GM21786 (cell line): ENCODE data around the gene FAM110D.

Source experiments
- ATAC-seq: cut with Tn5 transposase; IDR thresholded peaks from one replicate; pipeline ENCODE4 v1.9.1; 2021; ENCODE audit not compliant: unreplicated experiment

The FAM110D gene

DNA sequence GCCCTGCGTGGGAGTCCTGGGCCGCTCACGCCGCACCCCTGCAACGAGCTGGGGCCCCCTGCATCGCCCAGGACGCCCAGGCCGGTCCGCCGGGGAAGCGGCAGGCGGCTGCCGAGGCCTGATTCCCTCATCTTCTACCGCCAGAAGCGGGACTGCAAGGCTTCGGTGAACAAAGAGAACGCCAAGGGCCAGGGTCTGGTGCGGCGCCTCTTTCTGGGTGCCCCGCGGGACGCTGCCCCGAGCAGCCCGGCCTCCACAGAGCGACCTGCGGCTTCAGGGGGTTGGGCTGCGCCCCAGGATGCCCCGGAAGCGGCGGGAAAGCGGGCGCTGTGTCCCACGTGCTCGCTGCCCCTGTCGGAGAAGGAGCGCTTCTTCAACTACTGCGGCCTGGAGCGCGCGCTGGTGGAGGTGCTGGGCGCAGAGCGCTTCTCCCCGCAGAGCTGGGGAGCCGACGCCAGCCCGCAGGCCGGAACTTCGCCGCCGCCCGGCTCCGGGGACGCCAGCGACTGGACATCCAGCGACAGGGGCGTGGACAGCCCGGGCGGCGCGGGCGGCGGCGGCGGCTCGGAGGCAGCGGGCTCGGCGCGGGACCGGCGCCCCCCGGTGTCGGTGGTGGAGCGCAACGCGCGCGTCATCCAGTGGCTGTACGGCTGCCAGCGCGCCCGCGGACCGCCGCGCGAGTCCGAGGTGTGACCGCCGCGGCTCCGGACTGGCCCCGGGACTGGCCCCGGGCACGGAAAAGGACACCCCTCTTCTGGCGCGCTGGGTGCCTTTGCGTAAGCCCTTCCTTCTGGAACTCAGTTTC is 2.7 kb downstream of the FAM110D start:
- no peak for ATAC-seq

DNA sequence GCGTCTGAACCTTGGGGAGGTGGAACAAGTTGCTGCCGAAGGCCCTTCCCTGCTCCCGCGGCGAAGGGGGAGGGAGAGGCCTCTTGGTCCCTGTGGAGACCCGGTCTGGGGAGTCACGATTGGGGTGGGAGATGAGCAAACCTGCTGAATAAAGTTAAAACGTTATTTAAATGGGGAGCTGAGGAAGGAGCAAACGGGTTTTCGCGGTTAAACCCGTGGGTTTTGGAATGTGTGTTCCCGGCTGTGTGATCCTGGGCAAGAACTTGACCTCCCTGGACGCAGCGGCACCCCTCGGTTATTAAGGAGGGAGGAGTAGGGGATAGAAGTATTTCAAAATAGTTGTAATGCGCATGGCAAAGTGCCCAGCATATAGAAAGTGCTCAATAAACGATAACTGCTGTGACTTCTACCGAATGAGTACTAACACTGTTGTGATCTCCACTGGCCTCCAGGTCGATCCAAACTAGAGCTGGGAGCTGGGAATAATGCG is 3.4 kb downstream of the FAM110D start:
- no peak for ATAC-seq

GRCh38 chr1:26163684-26164035 is 4.8 kb downstream of the FAM110D start:
- ATAC-seq, result no peak

GRCh38 chr1:26164036-26164860 is 5.4 kb downstream of the FAM110D start:
- no peak for ATAC-seq

DNA sequence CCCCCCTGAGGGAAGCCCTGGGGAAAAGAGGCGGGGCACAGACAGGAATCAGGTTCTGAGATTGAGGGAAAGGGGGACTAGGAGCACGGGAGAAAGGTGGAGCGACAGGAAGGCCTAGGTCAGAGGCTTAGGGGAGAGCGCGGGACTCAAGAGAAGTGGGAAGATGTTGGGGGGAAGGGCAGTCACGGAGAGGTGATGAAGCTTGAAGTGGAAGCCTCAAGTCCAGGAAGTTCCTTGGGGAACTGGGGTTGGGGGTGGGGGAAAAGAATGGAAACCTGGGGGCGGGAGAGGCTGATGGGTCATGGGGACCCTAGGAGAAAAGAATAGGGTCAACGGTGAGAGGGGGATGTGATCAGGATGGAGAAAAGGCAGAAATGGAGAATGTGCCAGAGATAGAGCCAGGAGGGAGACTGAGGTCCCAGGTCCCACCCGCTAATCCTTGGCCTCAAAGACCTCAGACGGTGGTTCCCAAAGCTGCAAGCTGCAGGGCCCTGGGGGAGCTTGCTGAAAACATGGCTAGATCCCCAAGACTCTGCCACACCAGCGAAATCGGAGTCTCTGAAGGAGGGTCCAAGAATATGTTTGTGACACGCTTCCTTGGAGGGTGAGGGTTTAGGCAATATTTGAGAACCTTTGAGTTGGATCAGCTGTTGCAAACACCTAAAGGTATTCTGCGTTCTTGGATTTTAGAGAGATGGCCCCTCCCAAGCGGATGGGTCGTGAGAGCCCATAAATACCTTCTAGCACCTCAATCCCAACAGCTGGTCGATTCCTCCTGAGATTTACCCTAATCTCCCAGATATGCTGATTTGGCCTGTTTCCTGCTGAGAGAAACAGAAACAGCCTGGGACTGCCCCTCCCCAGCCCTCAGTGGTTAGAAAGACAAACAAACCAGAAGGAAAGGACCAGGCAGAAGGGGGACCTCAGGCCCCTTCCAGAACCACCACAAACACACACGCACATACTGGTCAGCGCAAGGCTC is 6.3 kb downstream of the FAM110D start:
- ATAC-seq, result no peak

DNA sequence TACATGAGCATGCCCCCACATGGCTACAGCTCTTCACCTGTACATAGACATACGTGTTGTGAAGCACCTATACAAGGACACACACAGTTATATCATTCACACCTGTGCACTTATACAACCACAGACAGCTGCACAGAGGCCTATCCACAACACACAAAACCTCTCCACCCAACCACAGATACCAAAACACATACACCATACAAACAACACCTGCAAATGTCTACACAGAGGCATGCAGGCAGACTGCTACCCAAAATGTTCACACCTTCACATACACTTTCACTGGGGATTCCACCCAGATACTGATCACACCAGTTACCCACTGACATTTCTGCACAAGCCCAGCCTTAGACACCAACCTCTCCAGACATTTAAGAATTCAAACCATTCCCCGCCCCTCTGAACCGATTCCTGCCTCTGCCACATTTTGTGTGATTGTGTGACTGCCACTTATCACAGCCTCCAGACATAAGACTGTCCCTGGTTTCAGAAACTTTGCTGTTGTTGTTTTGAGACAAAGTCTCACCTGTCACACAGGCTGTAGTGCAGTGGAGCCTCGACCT is 7.9 kb downstream of the FAM110D start:
- ATAC-seq, result no peak

GRCh38 chr1:26168410-26169197 is 9.7 kb downstream of the FAM110D start, which contains the start of gene C1orf232:
C1orf232 (minus strand) TSS chr1:26168963; CDS start chr1:26168499, 464 bp downstream.
- no peak for ATAC-seq

DNA sequence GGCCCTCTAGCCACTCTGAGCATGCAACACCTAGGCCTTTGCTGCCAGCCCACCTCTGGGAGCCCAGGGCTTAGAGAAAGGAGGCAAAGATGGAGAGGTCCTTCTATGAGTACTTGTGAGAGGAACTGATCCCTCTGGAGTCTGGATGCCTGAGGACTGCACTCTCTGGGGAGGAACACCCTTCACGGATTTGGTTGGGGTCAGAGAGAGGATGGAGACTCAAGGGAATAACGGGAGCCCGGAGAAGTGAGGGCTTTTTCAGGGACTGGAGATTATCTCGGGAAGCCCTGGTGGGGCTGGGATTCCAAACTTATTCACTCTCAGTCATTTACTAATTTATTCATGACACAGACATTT is 10.3 kb downstream of the FAM110D start:
- ATAC-seq, result no peak

DNA sequence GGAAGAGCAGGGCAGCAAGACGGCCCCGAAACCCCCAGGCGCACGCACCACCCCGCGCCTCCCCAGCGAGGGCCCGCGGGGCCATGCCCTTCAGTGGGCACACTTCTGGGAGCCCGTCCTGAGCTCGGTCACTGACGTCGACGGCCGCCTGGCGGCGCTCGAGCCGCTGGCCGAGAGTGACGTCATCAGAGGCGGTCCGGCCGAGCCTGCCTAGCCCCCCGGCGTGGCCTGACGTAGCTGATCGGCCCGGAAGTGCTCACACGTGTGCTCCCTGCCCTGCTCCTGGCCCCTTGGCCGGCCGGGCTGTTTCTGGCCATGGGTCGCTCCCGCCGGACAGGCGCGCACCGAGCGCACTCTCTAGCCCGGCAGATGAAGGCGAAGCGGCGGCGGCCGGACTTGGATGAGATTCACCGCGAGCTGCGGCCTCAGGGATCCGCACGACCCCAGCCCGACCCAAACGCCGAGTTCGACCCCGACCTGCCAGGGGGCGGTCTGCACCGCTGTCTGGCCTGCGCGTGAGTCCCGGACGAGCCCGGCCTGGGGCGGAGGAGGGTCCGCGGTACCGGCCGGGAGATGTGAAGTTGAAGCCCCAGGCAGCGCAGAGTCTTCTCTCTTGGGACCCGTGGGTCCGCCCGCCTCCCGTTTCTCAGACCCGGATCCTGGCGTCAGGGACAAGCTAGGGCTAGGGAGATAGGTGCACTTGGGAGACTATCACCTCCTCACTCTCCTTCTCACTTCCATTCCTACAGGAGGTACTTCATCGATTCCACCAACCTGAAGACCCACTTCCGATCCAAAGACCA is 11.0 kb downstream of the FAM110D start, which contains the start of gene ZNF593:
Gene ZNF593, plus strand, starts transcription at position 240 of the 803 bp plus-strand sequence. Its CDS starts 76 bp downstream, at position 316.
- peak; percentile 89 for ATAC-seq

- ATAC-seq, result no peak
Observed at GRCh38 chr1:26170472-26170821, 11.6 kb downstream of the FAM110D start.

DNA sequence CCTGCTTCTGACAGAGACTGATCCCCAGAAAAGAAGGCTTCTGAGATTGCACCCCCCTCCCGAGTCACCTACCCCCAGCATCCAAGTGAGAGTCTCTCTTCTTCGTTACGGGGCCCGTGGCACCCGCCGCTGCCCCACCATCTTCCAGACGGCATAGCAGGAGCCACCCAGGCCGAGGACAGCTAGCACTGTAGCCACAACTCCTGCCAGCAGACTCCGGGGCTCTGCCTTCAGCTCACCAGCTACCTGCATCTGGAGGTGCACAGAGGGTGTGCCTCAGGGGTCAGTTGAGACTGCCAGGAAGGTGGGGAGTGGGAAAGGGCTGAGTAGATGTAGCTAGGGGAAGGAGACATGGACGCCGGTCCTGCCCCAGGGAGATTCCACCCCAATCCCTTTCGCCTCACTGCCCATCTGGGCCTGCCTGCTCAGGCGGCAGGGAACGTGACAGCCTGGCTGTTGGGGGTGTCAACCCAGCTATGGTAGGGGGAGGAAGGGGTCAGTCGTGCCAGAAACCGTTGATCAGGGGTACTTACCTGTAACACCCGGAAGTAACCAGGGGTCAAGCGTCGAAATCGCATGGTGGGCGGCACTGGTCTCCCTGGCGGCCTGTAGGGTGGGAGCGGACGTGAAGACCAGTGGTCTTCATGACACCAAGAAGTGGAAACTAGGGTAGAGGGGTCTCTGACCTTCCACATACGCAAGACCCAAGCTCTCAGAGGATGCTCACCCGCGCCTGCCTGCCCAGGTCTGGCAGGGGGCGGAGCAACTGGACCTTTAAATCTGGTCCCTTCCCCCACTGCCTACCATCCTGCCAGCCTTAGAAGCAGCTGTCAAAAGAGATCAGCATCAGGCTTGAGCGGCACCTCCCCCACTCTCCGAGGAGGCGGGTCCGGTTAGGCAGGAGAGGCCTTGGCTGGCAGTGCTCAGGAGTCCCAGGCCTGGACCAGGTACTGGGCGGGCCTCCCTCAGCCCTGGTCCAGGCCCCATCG is 12.5 kb downstream of the FAM110D start, which contains the start of gene ZNF593OS:
Gene ZNF593OS, minus strand, starts transcription at position 749 of the 989 bp plus-strand sequence. Its CDS starts 171 bp downstream, at position 578.
- ATAC-seq, result no peak

DNA sequence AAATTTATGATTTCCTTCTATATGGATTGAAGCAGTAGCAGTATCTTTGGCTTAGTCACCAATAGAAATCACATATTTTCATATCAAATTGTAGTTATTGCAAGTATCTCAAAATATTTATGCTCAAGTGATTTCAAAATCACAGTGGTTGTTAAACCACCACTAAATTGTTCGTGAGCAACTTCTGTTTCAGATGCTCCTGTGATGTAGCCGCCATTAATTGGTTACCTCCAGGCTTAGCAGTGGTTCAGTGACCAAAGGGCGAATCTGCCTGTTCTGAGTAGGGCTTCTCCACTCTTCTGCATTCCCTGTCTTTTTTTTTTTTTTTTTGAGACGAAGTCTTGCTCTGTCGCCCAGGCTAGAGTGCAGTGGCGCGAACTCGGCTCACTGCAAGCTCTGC is 16.5 kb downstream of the FAM110D start:
- no peak for ATAC-seq

DNA sequence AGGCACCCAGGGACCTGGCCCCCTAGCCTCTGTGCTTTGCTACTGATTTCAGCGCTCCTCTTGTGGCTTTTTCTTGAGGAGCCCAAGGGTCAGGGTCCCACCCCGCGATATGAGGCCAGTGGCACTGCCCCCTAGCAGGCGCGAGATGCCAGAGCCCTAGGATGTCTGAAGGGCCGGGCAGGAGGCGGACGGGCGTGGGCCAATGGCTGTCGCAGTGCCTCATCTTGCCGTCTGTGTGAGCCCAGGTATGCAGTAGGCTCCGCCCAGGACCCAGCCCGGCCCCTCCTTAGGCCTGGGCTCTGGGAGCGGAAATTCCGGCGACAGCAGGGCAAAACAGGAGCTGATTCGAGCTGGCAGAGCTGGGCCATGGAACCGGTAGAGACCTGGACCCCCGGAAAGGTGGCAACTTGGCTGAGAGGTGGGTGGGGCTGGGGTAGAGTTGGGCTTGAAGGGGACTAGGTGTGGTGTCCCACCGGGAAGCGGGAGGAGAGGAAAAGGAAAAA is 18.4 kb downstream of the FAM110D start, which contains the start of gene CNKSR1:
Gene CNKSR1, plus strand, starts transcription at position 310 of the 503 bp plus-strand sequence. Its CDS starts 57 bp downstream, at position 367.
- no peak for ATAC-seq

GRCh38 chr1:26180010-26180506 is 21.2 kb downstream of the FAM110D start:
- ATAC-seq, result no peak

DNA sequence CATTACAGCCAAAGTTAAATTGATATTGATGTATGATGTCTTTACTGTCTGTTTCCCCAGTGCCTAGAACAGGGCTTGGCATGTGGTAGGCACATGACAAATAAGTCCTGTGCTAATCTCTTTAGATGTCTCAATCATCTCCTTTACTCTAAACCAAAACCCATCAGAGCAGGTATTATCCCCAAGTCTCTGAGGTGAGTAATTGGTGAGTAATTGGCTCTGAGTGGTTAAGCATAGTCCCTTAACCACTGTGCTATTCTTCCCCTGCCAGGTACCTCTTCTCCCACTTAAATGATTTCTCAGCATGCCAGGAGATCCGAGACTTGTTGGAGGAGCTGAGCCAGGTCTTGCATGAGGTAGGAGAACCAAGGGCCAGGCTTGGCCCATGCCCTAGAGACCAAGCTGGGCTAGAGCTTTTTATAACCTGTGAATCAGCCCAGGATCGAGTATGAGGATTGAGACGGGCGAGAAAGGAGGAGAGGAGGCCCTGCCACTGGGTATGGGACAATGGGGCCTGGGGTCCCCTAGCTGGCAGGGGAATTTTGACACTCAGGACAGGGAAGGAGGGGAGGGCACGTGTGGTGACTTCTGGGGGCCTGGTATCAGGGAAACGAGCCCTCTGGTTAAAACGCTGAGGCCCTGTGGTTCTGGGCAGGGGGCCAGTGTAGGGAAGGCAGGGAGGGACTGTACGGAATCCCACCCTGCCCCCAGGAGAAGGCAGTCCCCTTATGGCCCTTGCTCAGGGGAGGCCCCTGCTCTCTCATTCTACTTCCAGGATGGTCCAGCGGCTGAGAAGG is 22.9 kb downstream of the FAM110D start:
- ATAC-seq, result no peak

DNA sequence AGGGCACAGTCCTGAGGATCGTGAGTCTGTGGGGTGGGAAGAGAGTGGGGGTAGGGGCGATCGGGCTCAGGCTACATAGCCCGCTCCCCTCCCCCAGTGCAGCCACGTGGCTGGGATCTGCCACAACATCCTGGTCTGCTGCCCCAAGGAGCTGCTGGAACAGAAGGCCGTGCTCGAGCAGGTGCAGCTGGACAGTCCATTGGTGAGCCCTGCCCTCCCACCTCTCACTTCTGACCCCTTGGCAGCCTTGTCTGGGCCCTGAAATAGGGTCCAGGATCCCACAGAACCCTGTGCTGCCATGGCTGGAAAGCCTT is 23.5 kb downstream of the FAM110D start:
- no peak for ATAC-seq
